Stimulated activated memory B cell treated with anti-CD40 and anti-IgM and Interleukin-4, amounts not matched to agents 10 μg/mL and 1 μg/mL and 100 μg/mL, for 72 hours (primary cell): ENCODE data around the gene SCLY.
A peak's percentile ranks its signal among the peaks of the same experiment; 100 is the strongest.
"Not testable (repeated sequence)": the region's sequence is repeated elsewhere in the genome, so short reads cannot be mapped to it uniquely, and the experiment has no call there.

ENCODE experiments used
- ATAC-seq: fragments of 150-1000 bp; cut with Tn5 transposase; 2 replicates; pipeline ENCODE4 v1.10.0; 2021
- H3K27ac Mint-ChIP-seq: one replicate; pipeline ENCODE4 v1.8.0; 2022; ENCODE audit warnings: mild to moderate bottlenecking, mixed read lengths
- H3K27me3 Mint-ChIP-seq: one replicate; pipeline ENCODE4 v1.8.0; 2022; ENCODE audit warnings: mixed read lengths
- H3K36me3 Mint-ChIP-seq: one replicate; pipeline ENCODE4 v1.8.0; 2022; ENCODE audit warnings: mixed read lengths
- H3K4me1 Mint-ChIP-seq: one replicate; pipeline ENCODE4 v1.8.0; 2022; ENCODE audit warnings: mixed read lengths
- H3K4me3 Mint-ChIP-seq: one replicate; pipeline ENCODE4 v1.8.0; 2022; ENCODE audit warnings: mild to moderate bottlenecking, moderate library complexity, mixed read lengths
- H3K9me3 Mint-ChIP-seq: one replicate; pipeline ENCODE4 v1.8.0; 2022; ENCODE audit warnings: mixed read lengths

The SCLY gene

DNA sequence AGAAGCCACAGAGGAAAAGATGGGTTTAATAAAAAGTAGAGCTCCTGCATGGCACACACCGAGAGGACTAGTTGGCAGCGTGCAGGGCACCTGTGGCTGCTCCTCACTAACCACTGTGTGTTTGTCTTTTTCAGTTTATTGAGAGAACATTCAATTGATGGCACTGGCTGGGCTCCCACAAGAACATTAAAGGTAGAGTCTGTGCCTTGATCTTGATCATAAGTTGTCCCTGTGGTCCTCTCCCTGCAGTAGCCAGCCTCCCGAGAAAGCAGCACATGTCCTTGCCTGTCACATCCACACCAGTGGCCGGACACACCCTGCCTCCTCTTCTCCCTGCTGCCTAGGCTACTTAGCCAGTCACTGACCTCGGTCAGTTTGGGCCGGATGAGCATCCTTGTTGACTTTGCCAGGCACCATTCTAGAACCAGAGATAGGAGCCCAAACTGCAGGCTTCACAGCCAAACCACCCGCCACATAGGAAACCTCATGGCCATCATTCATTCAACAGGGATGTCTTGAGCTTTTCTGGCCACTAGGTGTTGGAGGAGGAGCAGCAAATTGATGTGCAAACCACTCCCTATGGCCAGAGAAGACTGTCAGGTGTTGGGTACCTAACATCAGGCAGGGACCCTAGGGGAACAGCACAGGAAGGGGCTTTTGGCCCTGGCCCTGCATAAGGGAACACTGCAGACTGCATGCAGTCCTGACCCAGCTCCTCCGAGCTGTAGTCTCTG lies 30.2 kb upstream of the SCLY start:
- Mint-ChIP-seq H3K9me3 (no peaks in the 10 kb centered on the region), H3K27me3 (no peaks in the 10 kb centered on the region), H3K36me3 (peaks cover 72% of the 10 kb centered on the region), H3K4me1 (no peaks in the 10 kb centered on the region), H3K27ac (no peak overlapping the region), H3K4me3 (no peak overlapping the region)
- no peak for ATAC-seq

DNA sequence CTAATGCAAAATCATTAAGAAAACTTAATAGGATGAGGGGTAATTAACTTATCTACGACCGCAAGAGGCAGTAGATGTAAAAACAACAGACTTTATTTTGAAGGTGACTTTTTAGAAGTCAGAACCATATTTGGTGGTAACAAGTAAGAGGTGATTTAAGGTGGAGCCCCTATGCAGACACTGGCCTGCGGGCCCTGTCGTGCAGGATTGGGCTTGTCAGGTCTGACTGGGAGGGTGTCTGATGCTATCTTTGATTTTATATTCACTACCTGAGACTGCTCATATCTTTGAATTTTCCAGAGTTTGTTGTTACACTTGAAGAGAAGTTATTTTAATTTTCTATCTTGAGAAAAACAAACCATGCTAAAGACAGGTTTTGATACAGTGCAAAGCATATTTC lies 29.1 kb upstream of the SCLY start:
- Mint-ChIP-seq H3K9me3 (no peaks in the 10 kb centered on the region), H3K27ac (no peak overlapping the region), H3K4me3 (no peak overlapping the region), H3K4me1 (no peaks in the 10 kb centered on the region), H3K27me3 (no peaks in the 10 kb centered on the region), H3K36me3 (peaks cover 71% of the 10 kb centered on the region)
- ATAC-seq = no peak

DNA sequence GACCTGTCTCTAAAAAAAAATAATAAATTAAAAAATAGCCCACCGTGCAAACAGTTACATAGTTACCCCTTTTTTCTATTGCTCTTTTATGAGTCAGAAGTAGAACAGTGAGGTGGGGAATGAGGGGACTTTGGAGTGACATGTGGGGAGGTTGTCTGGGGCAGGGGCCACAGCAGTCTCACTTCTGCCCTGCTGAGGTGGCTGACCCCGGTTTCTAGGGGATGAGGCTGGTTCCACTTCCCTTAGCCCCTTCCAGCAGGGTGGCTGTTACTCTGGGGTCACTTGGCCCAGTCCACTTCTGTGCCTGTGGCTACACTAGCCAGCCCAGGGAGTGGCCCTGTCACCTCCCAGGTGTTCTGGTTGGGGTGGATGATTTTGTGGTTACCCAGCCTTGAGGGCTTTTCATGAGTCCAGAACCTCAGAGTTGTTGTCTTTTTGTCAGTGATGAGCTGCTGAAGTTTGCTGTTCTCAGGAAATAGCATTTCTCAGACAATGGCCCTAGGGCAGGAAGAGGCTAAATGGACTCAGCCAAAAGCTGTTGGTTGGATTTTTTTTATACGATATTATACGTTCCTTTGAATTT lies 28.0 kb upstream of the SCLY start:
- Mint-ChIP-seq H3K27ac (no peak overlapping the region), H3K27me3 (no peaks in the 10 kb centered on the region), H3K4me1 (no peaks in the 10 kb centered on the region), H3K4me3 (no peak overlapping the region), H3K36me3 (peaks cover 74% of the 10 kb centered on the region), H3K9me3 (no peaks in the 10 kb centered on the region)
- ATAC-seq = peak; percentile 75

DNA sequence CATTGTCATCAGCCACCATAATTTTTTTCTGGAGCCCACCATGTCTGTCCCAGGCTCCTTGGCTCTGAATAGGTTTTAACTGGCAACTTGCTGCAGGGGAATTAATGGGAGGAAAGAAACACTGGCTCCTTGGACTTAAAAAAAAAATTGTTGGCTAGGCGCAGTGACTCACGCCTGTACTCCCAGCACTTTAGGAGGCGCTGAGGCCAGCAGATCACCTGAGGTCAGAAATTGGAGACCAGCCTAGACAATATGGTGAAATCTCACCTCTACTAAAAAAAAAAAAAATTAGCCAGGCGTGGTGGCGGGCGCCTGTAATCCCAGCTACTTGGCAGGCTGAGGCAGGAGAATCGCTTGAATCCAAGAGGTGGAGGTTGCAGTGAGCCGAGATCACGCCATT lies 26.8 kb upstream of the SCLY start:
- H3K27ac Mint-ChIP-seq, H3K9me3 Mint-ChIP-seq, H3K4me1 Mint-ChIP-seq, H3K4me3 Mint-ChIP-seq, ATAC-seq, H3K27me3 Mint-ChIP-seq: not testable (repeated sequence)
- H3K36me3 Mint-ChIP-seq = peaks cover 80% of the 10 kb centered on the region

DNA sequence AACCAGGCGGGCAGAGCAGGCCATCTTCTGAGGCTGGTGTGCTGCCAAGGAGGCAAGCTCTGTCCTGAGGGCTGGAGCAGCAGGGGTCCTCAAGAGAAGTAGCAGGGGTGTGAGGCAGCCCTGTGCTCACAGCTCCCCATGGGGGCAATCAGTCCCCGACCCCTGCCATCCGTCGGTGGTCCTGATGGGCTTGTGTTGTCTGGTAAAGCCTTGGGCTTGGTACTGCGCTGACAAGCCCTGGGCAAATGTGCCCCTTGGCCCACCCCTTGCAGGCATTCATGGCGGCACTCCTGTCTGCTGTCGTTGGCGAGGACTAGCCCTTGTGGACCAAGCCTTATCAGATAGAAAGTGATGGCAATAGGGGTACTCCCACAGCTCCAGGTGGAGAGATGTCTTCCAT lies 22.6 kb upstream of the SCLY start:
- Mint-ChIP-seq H3K27me3 (no peaks in the 10 kb centered on the region), H3K4me3 (no peak overlapping the region), H3K27ac (no peak overlapping the region), H3K9me3 (no peaks in the 10 kb centered on the region), H3K36me3 (peaks cover 88% of the 10 kb centered on the region), H3K4me1 (no peaks in the 10 kb centered on the region)
- no peak for ATAC-seq

DNA sequence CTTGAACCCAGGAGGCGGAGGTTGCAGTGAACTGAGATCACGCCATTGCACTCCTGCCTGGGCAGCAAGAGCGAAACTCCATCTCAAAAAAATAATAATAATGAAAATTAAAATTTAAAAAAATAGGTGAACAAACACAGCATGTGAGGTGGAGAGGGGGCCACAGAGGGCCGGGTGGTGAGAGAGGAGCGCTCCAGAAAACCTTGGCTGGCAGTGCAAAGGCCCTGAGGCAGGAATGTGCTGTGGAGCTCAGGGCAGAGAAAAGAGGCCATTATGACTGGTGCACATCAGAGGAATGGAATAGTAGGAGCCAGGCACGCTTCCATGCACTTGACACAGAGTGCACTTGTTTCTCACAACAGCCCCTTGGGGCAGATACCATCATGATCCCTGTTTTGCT lies 21.6 kb upstream of the SCLY start:
- Mint-ChIP-seq H3K27me3 (no peaks in the 10 kb centered on the region), H3K9me3 (no peaks in the 10 kb centered on the region), H3K4me3 (no peak overlapping the region), H3K4me1 (no peaks in the 10 kb centered on the region), H3K36me3 (peaks cover 92% of the 10 kb centered on the region), H3K27ac (no peak overlapping the region)
- no peak for ATAC-seq

DNA sequence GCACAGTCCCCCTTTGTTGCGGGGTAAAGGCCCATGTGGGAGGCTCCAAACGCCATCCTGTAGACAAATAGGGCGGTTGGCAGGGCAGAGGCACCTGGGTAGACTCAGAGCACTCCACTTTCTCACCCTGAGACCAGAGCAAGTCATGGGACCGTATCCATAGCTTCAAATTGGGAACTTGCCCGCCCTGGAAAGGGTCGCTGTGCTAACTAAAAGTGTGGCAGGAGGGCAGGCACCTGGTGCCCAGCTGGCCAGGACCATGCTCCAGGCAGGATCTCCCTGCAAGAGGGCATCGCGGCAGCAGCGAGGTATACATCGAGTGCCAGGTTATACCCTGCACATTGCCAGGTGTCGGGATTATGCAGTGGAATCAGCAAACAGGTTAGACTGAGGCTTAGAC lies 20.8 kb upstream of the SCLY start:
- no peaks in the 10 kb centered on the region for H3K27me3 Mint-ChIP-seq
- H3K4me1 Mint-ChIP-seq = no peaks in the 10 kb centered on the region
- no peak for ATAC-seq
- H3K9me3 Mint-ChIP-seq = no peaks in the 10 kb centered on the region
- no peak overlapping the region for H3K4me3 Mint-ChIP-seq
- H3K36me3 Mint-ChIP-seq = peaks cover 92% of the 10 kb centered on the region
- H3K27ac Mint-ChIP-seq = no peak overlapping the region

DNA sequence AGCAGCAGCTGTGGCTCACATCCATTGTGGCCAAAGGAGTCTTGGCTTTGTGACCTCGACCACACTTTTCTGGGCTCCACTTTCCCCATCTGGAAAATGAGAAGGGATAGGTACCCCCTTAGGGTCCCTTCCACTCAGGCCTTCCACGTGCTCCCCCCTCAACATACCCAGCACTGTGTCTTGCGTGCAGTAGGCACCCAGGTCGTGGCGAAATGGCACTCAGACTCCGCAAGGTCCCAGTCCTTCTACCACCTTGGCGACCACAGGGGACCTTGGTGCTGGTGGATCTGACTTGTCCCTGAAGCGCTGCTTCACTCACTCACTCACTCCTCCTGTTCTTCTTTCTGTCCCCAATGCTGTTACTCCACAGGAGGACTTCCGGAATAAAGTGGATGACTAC lies 19.9 kb upstream of the SCLY start:
- Mint-ChIP-seq H3K27ac (no peak overlapping the region), H3K36me3 (peaks cover 92% of the 10 kb centered on the region), H3K4me3 (no peak overlapping the region), H3K27me3 (no peaks in the 10 kb centered on the region), H3K4me1 (no peaks in the 10 kb centered on the region), H3K9me3 (no peaks in the 10 kb centered on the region)
- ATAC-seq = no peak

DNA sequence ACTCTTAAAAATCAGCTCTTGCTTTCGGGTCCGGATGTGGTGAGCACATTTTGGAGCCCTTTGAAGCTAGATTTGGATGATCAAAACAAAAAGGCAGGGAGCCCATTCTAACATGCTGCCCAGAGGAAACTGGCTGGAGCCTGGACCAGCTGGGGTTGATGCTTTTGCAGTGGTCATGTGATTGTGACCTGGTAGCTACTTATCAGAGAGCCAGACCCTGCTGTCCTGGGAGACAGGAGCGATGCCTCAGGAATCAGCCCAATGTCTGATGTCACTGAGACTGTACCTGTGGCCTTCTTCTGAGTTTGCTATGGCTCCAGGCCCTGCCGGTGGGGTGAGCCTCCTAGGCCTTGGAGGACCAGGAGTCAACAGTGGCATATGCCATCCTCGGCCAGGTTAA lies 18.7 kb upstream of the SCLY start:
- no peaks in the 10 kb centered on the region for H3K4me1 Mint-ChIP-seq
- peaks cover 95% of the 10 kb centered on the region for H3K36me3 Mint-ChIP-seq
- H3K9me3 Mint-ChIP-seq = peaks cover 2% of the 10 kb centered on the region
- H3K27me3 Mint-ChIP-seq = no peaks in the 10 kb centered on the region
- no peak overlapping the region for H3K4me3 Mint-ChIP-seq
- H3K27ac Mint-ChIP-seq = no peak overlapping the region
- ATAC-seq = no peak

DNA sequence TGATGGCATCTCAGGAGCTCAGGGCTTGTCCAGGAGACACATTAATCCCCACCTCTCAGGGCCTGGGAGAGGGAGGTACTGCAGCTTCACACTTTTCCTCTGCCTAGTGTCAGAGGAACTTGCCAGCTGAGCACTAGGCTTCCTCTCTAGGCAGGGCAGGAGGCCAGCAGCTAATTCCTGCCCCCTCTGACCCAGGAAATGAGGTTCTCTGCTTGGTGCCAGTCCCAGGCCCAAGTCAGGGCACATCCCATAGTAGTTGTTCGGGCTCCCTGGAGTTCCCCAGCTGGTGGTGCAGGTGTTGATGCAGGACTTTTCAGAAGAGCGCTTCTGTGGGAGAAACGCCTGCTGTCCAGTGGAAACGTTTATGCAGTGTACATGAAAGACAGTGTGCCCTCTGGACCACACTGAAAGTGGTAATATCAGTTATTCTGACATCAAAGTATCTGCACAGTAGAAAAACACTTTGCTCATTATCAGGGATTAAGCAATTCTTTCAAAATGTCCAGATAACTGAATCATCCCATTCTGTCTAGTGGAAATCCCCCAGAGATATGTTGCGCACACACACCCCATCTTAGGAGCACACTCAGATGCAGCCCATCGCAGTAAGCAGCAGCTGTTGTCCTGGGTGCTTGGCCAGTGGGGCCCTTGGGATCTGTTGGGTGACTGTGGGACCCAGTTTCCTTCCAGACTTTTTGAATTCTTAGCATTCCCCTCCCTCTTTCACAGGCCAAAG lies 17.8 kb upstream of the SCLY start:
- Mint-ChIP-seq H3K27me3 (no peaks in the 10 kb centered on the region), H3K4me3 (no peak overlapping the region), H3K27ac (no peak overlapping the region), H3K36me3 (peaks cover 95% of the 10 kb centered on the region), H3K9me3 (peaks cover 9% of the 10 kb centered on the region), H3K4me1 (no peaks in the 10 kb centered on the region)
- ATAC-seq = no peak

DNA sequence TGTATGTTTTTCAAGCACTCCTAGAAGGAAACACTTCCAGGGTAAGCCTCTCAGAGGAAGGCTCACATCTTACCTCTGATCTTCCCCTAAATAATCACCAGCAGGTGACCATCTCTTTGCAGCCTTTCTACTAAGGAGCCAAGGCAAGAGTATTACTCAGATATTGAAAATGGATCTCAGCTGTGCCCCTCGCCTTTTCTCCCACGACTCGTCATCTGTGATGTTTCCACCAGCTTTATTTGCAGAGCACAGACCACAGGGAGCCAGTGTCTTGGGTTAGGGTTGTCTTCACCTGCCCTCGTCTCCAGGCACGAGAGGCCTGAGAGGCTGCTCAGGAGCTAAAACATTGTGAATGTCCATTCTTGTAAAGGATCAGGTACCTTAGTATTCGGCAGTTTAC lies 16.9 kb upstream of the SCLY start:
- Mint-ChIP-seq H3K36me3 (peaks cover 88% of the 10 kb centered on the region), H3K27ac (no peak overlapping the region), H3K4me3 (no peak overlapping the region), H3K4me1 (no peaks in the 10 kb centered on the region), H3K9me3 (peaks cover 14% of the 10 kb centered on the region), H3K27me3 (no peaks in the 10 kb centered on the region)
- no peak for ATAC-seq

DNA sequence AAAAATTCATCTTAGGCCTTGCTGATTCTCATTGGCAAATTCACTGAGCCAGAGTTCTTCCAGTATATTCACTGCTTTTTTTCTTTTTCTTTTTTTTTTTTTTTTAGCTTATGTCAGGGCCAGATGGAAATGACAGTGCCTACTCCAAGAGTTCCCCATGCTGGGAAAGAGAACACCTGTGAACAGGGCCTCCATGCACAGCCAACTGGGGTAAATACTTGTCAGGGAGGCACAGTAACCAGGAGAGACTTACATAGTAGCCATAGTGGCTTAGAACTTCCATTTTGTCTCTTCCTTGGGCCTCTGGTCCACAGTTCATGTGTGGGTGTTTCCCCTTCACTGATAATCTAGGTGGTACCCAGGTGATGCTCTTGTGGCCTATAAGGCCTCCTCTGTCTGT lies 15.2 kb upstream of the SCLY start:
- Mint-ChIP-seq H3K27ac (no peak overlapping the region), H3K9me3 (peaks cover 14% of the 10 kb centered on the region), H3K36me3 (peaks cover 74% of the 10 kb centered on the region), H3K4me3 (no peak overlapping the region), H3K4me1 (no peaks in the 10 kb centered on the region), H3K27me3 (no peaks in the 10 kb centered on the region)
- no peak for ATAC-seq

DNA sequence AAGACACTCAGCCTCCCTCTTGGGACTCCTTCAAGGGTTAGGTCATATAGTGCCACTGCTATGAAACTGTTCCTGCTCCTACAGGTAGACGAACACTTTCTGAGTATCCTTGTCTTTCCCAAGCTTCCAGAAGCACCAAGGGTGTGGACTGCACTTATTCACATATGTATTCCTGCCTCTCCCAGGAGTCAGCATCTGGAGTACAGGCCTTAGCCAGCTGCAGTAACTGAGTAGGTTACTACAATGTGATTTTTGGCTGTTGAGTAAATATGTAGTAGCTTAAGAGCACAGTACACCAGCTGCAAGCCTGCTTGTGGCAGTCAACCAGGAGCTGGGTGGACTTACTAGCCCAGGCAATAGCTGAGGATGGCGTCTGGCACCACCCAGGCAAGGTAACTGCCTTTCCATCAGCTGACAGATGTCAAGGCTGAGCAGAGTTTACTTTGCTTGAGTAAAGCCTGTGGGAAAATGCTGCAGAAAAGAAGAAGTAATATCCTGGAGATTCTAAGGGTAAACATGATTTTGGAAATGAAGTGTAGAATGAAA lies 14.0 kb upstream of the SCLY start:
- Mint-ChIP-seq H3K27ac (no peak overlapping the region), H3K36me3 (peaks cover 62% of the 10 kb centered on the region), H3K4me3 (no peak overlapping the region), H3K27me3 (no peaks in the 10 kb centered on the region), H3K4me1 (no peaks in the 10 kb centered on the region), H3K9me3 (peaks cover 14% of the 10 kb centered on the region)
- ATAC-seq = no peak

DNA sequence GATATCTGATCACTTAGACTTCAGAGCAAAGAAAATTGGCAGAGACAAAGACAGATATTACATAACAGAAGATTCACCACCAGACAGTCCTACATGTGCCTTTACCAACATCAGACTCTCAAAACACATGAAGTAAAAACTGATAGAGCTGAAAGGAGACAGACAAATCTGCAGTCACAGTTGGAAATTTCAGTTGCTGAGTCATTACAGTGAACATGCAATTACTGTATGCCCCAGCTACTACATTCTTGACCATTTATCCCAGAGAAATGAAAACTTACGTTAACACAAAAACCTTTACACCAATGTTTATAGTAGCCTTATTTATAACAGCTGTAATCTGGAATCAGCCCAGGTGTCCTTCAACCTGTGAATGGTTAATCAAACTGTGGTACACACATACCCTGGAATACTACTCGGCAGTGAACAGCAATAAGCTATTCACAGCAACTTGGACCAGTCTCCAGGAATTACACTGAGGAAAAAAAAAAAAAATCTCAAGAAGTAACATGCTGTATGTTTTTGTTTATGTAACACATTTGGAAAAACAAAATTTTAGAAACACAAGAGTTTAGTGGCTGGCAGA lies 7.5 kb upstream of the SCLY start:
- no peak overlapping the region for H3K4me3 Mint-ChIP-seq
- H3K4me1 Mint-ChIP-seq = peaks cover 13% of the 10 kb centered on the region
- H3K27ac Mint-ChIP-seq = no peak overlapping the region
- peaks cover 9% of the 10 kb centered on the region for H3K9me3 Mint-ChIP-seq
- H3K27me3 Mint-ChIP-seq = peaks cover 29% of the 10 kb centered on the region
- no peak for ATAC-seq
- no peaks in the 10 kb centered on the region for H3K36me3 Mint-ChIP-seq

DNA sequence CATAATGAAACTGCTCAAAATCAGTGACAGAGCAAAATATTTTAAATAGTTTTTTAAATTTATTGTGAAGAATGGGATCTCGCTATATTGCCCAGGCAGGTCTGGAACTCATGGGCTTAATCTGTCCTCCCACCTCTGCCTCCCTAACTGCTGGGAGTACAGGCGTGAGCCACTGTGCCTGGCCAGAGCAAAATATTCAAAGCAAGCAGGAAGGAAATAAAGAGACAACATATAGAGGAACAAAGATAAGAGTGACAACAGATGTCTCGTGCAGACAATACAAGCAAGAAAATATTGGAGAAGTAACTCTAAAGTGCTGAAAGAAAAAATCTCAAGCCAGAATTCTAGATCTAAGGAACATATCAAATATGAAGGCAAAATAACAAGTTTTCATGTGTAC lies 5.0 kb upstream of the SCLY start:
- Mint-ChIP-seq H3K36me3 (peaks cover 6% of the 10 kb centered on the region), H3K4me3 (no peak overlapping the region), H3K4me1 (peaks cover 28% of the 10 kb centered on the region), H3K27me3 (peaks cover 29% of the 10 kb centered on the region), H3K27ac (no peak overlapping the region), H3K9me3 (peaks cover 4% of the 10 kb centered on the region)
- ATAC-seq = no peak
